HepG2 (cell line): ENCODE results near the gene CD300LF. TPM values are rescaled to one million over a fixed set of nuclear protein-coding genes. Genes with fewer than 3 reads are reported as not detected.
A peak's percentile ranks its signal among the peaks of the same experiment; 100 is the strongest.

ENCODE experiments used
- ATAC-seq: fragments of 200-7000 bp; cut with Tn5 transposase; 3 replicates; pipeline ENCODE4 v1.9.1; 2020; ENCODE audit warnings: mild to moderate bottlenecking, moderate library complexity
- BruUV-seq: library from RNA; stranded (reverse); fragments of 400-500 nt; replicated peaks from 2 replicates; lab custom pipeline; 2021; lab: Mats Ljungman, UMichigan
- CTCF ChIA-PET: fragments of 300-600 bp; formaldehyde crosslinking; extraction: SDS; loops from one replicate; lab custom pipeline; 2021; ENCODE audit warnings: low total read pairs, inconsistent platforms, low intra/inter-chr PET ratio; lab: Yijun Ruan, JAX
- POLR2A ChIA-PET: fragments of 350-600 bp; sonication (Branson Sonifier 250); formaldehyde crosslinking; loops from one replicate; lab custom pipeline; 2020; ENCODE audit warnings: antibody characterized with exemption, inconsistent platforms; lab: Yijun Ruan, JAX
- DNase-seq: peaks from one replicate; pipeline ENCODE4 v3.0.0-alpha.2; 2015; ENCODE audit warnings: low spot score
- FAIRE-seq: peaks from 3 replicates; lab custom pipeline; 2011; peaks lifted over from hg19 to GRCh38; lab: Jason Lieb, UNC
- H2AFZ ChIP-seq: one replicate; pipeline ENCODE4 v1.6.1; 2011; ENCODE audit warnings: low read length, inconsistent platforms
- H3K27ac ChIP-seq: fragments of 300-600 bp; 3 replicates; pipeline ENCODE4 v1.8.0; 2011; ENCODE audit warnings: mixed run types, mild to moderate bottlenecking, mixed read lengths, low read length, inconsistent platforms; ENCODE audit not compliant: insufficient read depth; ENCODE audit errors: extremely low read length
- H3K27me3 ChIP-seq, 2 experiments: fragments of 200-600 bp in 1 of 2; 2 replicates in 1 of 2; 3 replicates in 1 of 2; pipeline versions ENCODE4 v1.6.0 to v1.8.0; 2011; ENCODE audit warnings: low read length in 2 of 2, mild to moderate bottlenecking in 2 of 2, moderate library complexity in 2 of 2, inconsistent platforms in 1 of 2; ENCODE audit not compliant: insufficient read depth in 2 of 2, control insufficient read depth in 1 of 2
- H3K36me3 ChIP-seq, 2 experiments: fragments of 200-600 bp in 1 of 2; replicated peaks in 1 of 2; 2 replicates in 1 of 2; 3 replicates in 1 of 2; pipeline versions ENCODE4 v1.5.1 to v1.8.0; 2011; ENCODE audit warnings: low read length in 2 of 2, inconsistent platforms in 1 of 2; ENCODE audit not compliant: insufficient read depth in 2 of 2, control insufficient read depth in 1 of 2
- H3K4me1 ChIP-seq: 2 replicates; pipeline ENCODE4 v1.5.1; 2012; ENCODE audit warnings: low read length, inconsistent platforms; ENCODE audit not compliant: insufficient read depth
- H3K4me2 ChIP-seq: 2 replicates; pipeline ENCODE4 v1.6.0; 2011; ENCODE audit warnings: low read depth, low read length, inconsistent platforms
- H3K4me3 ChIP-seq, 3 experiments: fragments of 200-600 bp in 1 of 3; sonication (generic), shearing (Covaris generic) in 1 of 3; replicated peaks in 1 of 3; 2 replicates each; pipeline ENCODE4 v1.5.1; 2011 to 2016; ENCODE audit warnings: low read length in 3 of 3, inconsistent platforms in 2 of 3, low read depth in 2 of 3, mild to moderate bottlenecking in 2 of 3, control low read depth in 1 of 3, mixed read lengths in 1 of 3; ENCODE audit not compliant: insufficient read depth in 1 of 3
- H3K79me2 ChIP-seq: one replicate; pipeline ENCODE4 v1.6.1; 2011; ENCODE audit warnings: low read length, inconsistent platforms; ENCODE audit not compliant: insufficient read depth
- H3K9ac ChIP-seq: 2 replicates; pipeline ENCODE4 v1.6.0; 2011; ENCODE audit warnings: mild to moderate bottlenecking, low read depth, low read length, inconsistent platforms; ENCODE audit not compliant: insufficient read depth
- H3K9me3 ChIP-seq: 2 replicates; pipeline ENCODE4 v1.5.1; 2012; ENCODE audit warnings: mild to moderate bottlenecking, low read length
- H4K20me1 ChIP-seq: 2 replicates; pipeline ENCODE4 v1.6.0; 2011; ENCODE audit warnings: inconsistent platforms, mild to moderate bottlenecking, low read length, moderate library complexity; ENCODE audit not compliant: insufficient read depth
- BCL3 ChIP-seq: sonication (generic); formaldehyde crosslinking; IDR thresholded peaks from 2 replicates; pipeline ENCODE4 v1.5.1; 2020; ENCODE audit warnings: mild to moderate bottlenecking, missing genetic modification reagents, moderate library complexity
- CCDC6 ChIP-seq: sonication (generic); formaldehyde crosslinking; IDR thresholded peaks from 2 replicates; pipeline ENCODE4 v1.8.1; 2022; ENCODE audit warnings: mild to moderate bottlenecking, missing genetic modification reagents, moderate library complexity
- HMGXB3 ChIP-seq: sonication (generic); formaldehyde crosslinking; IDR thresholded peaks from 2 replicates; pipeline ENCODE4 v1.4.0; 2020; ENCODE audit warnings: missing genetic modification reagents, borderline replicate concordance
- HNRNPLL ChIP-seq: fragments of 200-400 bp; formaldehyde crosslinking; IDR thresholded peaks from 2 replicates; pipeline ENCODE4 v1.6.1; 2017; ENCODE audit warnings: mild to moderate bottlenecking, low read depth, low read length; ENCODE audit not compliant: poor library complexity, severe bottlenecking
- NR0B2 ChIP-seq: sonication (generic); formaldehyde crosslinking; IDR thresholded peaks from 2 replicates; pipeline ENCODE4 v1.4.0; 2020; ENCODE audit warnings: mild to moderate bottlenecking, missing genetic modification reagents
- RFXAP ChIP-seq: sonication (generic); formaldehyde crosslinking; IDR thresholded peaks from 2 replicates; pipeline ENCODE4 v1.4.0; 2020; ENCODE audit warnings: missing genetic modification reagents, borderline replicate concordance
- SAFB2 ChIP-seq: sonication (generic); formaldehyde crosslinking; IDR thresholded peaks from 2 replicates; pipeline ENCODE4 v1.5.1; 2020; ENCODE audit warnings: missing genetic modification reagents, low read depth, mild to moderate bottlenecking, borderline replicate concordance
- SIX4 ChIP-seq: sonication (generic); formaldehyde crosslinking; IDR thresholded peaks from 2 replicates; pipeline ENCODE4 v1.4.0; 2020; ENCODE audit warnings: missing genetic modification reagents
- STAG1 ChIP-seq: sonication (generic); formaldehyde crosslinking; IDR thresholded peaks from 2 replicates; pipeline ENCODE4 v1.4.0; 2020; ENCODE audit warnings: missing genetic modification reagents
- TCF7L2 ChIP-seq: IDR thresholded peaks from 2 replicates; pipeline ENCODE4 v1.6.1; 2011; ENCODE audit warnings: mild to moderate bottlenecking, low read depth, low read length, moderate library complexity
- TRIM22 ChIP-seq: fragments of 450-650 bp; IDR thresholded peaks from 2 replicates; pipeline ENCODE4 v1.6.1; 2017
- ZNF292 ChIP-seq: sonication (generic); formaldehyde crosslinking; IDR thresholded peaks from 2 replicates; pipeline ENCODE4 v1.8.1; 2022; ENCODE audit warnings: mild to moderate bottlenecking, low read depth, missing genetic modification reagents, borderline replicate concordance
- ZNF546 ChIP-seq: sonication (generic); formaldehyde crosslinking; conservative IDR thresholded peaks from 2 replicates; pipeline ENCODE4 v1.8.1; 2023; ENCODE audit warnings: mild to moderate bottlenecking, missing genetic modification reagents
- ZNF552 ChIP-seq: sonication (generic); formaldehyde crosslinking; IDR thresholded peaks from 2 replicates; pipeline ENCODE4 v1.9.0; 2022; ENCODE audit warnings: missing genetic modification reagents, mild to moderate bottlenecking, borderline replicate concordance
- ZSCAN22 ChIP-seq: sonication (generic); formaldehyde crosslinking; IDR thresholded peaks from 2 replicates; pipeline ENCODE4 v1.4.0; 2020; ENCODE audit warnings: mild to moderate bottlenecking, missing genetic modification reagents
- WGBS: methylation state at CpG from one replicate; pipeline ENCODE4 v1.1.6; 2017; ENCODE audit warnings: low lambda C conversion rate; 5-methylcytosine and 5-hydroxymethylcytosine counted together
- in situ Hi-C: cut with HindIII; loops from 2 replicates; pipeline ENCODE4 v1.10.0; 2017; ENCODE audit warnings: low pct_unique_long_range_greater_than_20kb; ENCODE audit not compliant: extremely low pct_ligation_motif_present
- intact Hi-C: fragments of 100-400 bp; cut with micrococcal nuclease; formaldehyde crosslinking; loops from one replicate; pipeline ENCODE4 v1.10.0; 2022; ENCODE audit not compliant: unreplicated experiment
- polyA plus RNA-seq, 8 experiments: library from polyadenylated mRNA; depleted of rRNA in 3 of 8; stranded (reverse) in 7 of 8; unstranded in 1 of 8; fragments of >200 nt; fragmentation: Illumina TruSeq in 4 of 8; extraction: Trizol in 4 of 8; gene quantifications; 2 replicates each; pipeline versions ENCODE4 v1.2.1 to v1.2.3, GENCODE V29; 2011 to 2016; ENCODE audit warnings: low read depth in 4 of 8, missing spikeins in 1 of 8, mixed read lengths in 1 of 8; ENCODE audit not compliant: insufficient read depth in 1 of 8
- total RNA-seq, 5 experiments: library from RNA; depleted of rRNA; stranded (reverse); fragments of >200 nt; fragmentation: Illumina TruSeq; extraction: Trizol; gene quantifications; 2 replicates each; pipeline ENCODE4 v1.2.3, GENCODE V29; 2016; ENCODE audit warnings: low read depth in 1 of 5

Gene CD300LF
- total and polyA plus RNA-seq, 2 of the 13 experiments (the other 11 are each of a cell fraction or from before 2014, with no cell fraction given), result not detected

GRCh38 chr17:74737299-74738050 is 24.8 kb upstream of the CD300LF start:
- H3K27ac ChIP-seq, result peak overlapping the region; percentile 69
- H3K36me3 ChIP-seq, result no peaks in the 10 kb centered on the region
- under 1% methylated on average over 26 of the region's 38 CpGs for WGBS
- H3K4me3 ChIP-seq, result peak overlapping the region; percentile 39 to 78 (median 67)
- BruUV-seq, result TSS peak; percentile 68
- H3K4me2 ChIP-seq, result peak overlapping the region; percentile 92
- intact Hi-C loops, result no loop called here
- in situ Hi-C loops, result loop anchor here (5.0 kb wide), 1 partner anchor 80 kb away; no protein-coding TSS in a partner anchor
- no peaks in the 10 kb centered on the region for H3K9me3 ChIP-seq
- H2AFZ ChIP-seq, result no peak overlapping the region
- no peaks in the 10 kb centered on the region for H3K79me2 ChIP-seq
- peaks cover 67% of the 10 kb centered on the region for H3K4me1 ChIP-seq
- DNase-seq (peak; percentile 55), FAIRE-seq (no peak), ATAC-seq (peak; percentile 45)
- POLR2A ChIA-PET, result interaction anchor here (0.7 to 5.6 kb wide), 17 partner anchors 9 to 534 kb away, joined by 3 to 221 read pairs (median 6); partner anchors contain the start of genes FDXR, HID1, MRPL58 and NAT9
- peak overlapping the region; percentile 59 for H3K9ac ChIP-seq
- no peaks in the 10 kb centered on the region for H4K20me1 ChIP-seq
- CTCF ChIA-PET, result interaction anchor here (1.4 to 2.8 kb wide), 2 partner anchors 8 to 81 kb away, joined by 5 to 22 read pairs; no protein-coding TSS in a partner anchor
- H3K27me3 ChIP-seq, result peaks cover 6 to 39% of the 10 kb centered on the region in 2 experiments; a peak in 4 of 5 replicates
- TF ChIP-seq STAG1 (CRISPR knock-in tag) (peak; percentile 58), BCL3 (CRISPR knock-in tag) (0 out of 2 replicates have a peak, but pooled peaks have one; percentile 18), HMGXB3 (CRISPR knock-in tag) (no peak), CCDC6 (CRISPR knock-in tag) (no peak), ZNF292 (0 out of 2 replicates have a peak, but pooled peaks have one; percentile 14), TRIM22 (no peak), TCF7L2 (no peak), ZNF546 (0 out of 2 replicates have a peak, but pooled peaks have one; percentile 19), ZNF552 (CRISPR knock-in tag) (no peak), HNRNPLL (no peak), RFXAP (CRISPR knock-in tag) (no peak), ZSCAN22 (no peak), SAFB2 (CRISPR knock-in tag) (0 out of 2 replicates have a peak, but pooled peaks have one; percentile 65), SIX4 (CRISPR knock-in tag) (no peak), NR0B2 (CRISPR knock-in tag) (peak; percentile 7; the same call in 1 of the 2 replicates)
